Metanephros (tissue), 1 donor: ENCODE data around the gene TNRC6B. TPM values are rescaled to one million over a fixed set of nuclear protein-coding genes. Genes with fewer than 3 reads are reported as not detected.

Experiments used
- total RNA-seq: library from RNA; depleted of rRNA; stranded (reverse); fragments of >200 nt; gene quantifications from one replicate; pipeline ENCODE4 v1.2.3, GENCODE V29; 2014

The TNRC6B gene, protein sequence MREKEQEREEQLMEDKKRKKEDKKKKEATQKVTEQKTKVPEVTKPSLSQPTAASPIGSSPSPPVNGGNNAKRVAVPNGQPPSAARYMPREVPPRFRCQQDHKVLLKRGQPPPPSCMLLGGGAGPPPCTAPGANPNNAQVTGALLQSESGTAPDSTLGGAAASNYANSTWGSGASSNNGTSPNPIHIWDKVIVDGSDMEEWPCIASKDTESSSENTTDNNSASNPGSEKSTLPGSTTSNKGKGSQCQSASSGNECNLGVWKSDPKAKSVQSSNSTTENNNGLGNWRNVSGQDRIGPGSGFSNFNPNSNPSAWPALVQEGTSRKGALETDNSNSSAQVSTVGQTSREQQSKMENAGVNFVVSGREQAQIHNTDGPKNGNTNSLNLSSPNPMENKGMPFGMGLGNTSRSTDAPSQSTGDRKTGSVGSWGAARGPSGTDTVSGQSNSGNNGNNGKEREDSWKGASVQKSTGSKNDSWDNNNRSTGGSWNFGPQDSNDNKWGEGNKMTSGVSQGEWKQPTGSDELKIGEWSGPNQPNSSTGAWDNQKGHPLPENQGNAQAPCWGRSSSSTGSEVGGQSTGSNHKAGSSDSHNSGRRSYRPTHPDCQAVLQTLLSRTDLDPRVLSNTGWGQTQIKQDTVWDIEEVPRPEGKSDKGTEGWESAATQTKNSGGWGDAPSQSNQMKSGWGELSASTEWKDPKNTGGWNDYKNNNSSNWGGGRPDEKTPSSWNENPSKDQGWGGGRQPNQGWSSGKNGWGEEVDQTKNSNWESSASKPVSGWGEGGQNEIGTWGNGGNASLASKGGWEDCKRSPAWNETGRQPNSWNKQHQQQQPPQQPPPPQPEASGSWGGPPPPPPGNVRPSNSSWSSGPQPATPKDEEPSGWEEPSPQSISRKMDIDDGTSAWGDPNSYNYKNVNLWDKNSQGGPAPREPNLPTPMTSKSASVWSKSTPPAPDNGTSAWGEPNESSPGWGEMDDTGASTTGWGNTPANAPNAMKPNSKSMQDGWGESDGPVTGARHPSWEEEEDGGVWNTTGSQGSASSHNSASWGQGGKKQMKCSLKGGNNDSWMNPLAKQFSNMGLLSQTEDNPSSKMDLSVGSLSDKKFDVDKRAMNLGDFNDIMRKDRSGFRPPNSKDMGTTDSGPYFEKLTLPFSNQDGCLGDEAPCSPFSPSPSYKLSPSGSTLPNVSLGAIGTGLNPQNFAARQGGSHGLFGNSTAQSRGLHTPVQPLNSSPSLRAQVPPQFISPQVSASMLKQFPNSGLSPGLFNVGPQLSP (N-terminal part only)
- 76.0 TPM for total RNA-seq

DNA sequence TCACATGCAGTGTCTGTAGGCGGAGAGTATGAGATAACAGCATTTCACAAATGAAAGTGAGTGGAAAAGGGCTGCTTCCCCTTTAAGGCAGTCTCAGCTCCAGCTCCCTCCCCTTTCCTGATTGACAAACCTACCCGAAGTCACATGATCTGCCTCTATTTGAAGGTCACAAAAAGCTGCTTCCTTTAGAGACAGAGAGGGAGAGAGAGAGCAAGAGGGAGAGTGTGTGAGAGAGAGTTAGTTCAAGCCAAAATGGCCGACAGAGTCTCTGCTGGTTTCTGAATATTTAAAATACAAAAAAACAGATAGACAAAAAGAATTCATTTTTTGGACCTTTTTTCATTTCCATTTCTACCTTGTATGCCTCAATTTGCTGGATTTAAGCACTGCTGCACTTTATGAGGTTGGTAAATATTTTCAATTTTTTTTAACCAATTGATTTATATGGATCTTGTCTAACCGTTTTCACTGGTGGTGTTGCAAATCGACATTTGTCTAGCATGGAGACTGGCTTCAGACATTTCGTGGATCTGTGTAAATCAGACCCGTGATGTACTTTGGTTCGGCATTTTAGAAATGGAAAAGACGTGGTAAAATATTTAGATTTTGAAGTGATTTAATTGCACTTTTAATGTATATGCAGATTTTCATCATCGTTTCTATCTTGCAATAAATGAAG is at the start of gene TNRC6B:
TNRC6B (plus strand) TSS at position 188 of the 679 bp plus-strand sequence; CDS start at position 399, 211 bp downstream.

DNA sequence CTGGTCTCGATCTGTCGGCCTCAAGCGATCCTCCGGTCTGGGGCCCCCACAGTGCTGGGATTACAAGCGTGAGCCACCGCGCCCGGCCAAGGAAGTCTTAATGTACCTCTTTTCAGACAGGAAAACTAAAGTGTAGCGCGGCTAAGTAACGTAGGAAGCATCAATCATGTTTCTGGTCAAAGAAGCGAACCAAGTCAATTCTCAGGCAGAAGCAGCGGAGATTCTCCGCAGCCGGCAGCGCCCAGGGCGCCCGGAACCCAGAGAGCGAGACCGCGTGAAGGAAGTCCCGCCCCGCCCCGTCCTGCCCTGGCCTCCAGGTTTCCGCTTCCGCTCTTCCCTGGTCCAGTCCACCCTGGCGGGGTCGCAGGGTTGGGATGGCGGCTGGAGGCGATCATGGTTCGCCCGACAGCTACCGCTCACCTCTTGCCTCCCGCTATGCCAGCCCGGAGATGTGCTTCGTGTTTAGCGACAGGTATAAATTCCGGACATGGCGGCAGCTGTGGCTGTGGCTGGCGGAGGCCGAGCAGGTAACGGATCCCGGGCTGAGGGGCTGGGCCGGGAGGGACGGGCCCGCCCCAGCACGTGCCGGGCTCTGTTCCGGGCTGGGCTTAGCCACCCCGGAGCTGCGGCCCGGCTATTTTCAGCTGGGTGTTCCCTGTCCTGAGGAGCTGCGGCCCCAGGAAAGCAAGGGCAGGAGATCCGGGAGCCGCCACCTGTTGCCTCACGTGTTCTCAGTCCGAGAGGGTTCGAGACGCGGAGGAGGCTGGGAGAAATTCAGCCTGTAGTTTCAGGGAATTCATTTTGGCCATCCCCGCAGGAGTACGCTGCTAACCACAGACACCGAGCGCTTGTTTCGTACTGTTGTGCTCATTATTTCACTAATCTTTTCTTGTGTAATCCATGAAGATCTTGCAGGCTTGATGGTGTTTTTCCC is 168.7 kb downstream of the TNRC6B start, which contains the start of gene ADSL:
ADSL (plus strand) TSS at position 316 of the 934 bp plus-strand sequence; CDS start at position 375, 59 bp downstream.

Other genes starting within 250 kb of the TNRC6B start
- gene TMA7B, start 217.5 kb upstream of the TNRC6B start, total RNA-seq, result 0.12 TPM
- gene FAM83F, start 183.0 kb upstream of the TNRC6B start, total RNA-seq, result 2.5 TPM
- 88.3 TPM for gene ADSL, start 168.6 kb downstream of the TNRC6B start, total RNA-seq
- 120 TPM for gene SGSM3, start 192.7 kb downstream of the TNRC6B start, total RNA-seq